Thoracic aorta (tissue), 2 donors: ENCODE data around the gene GALNT16. TPM values are rescaled to one million over a fixed set of nuclear protein-coding genes. Genes with fewer than 3 reads are reported as not detected.
A peak's percentile ranks its signal among the peaks of the same experiment; 100 is the strongest.

Experiments
- ATAC-seq: fragments of 150-250 bp; one replicate; pipeline ENCODE4 v1.8.0; 2017; ENCODE audit warnings: low read depth; ENCODE audit not compliant: insufficient number of reproducible peaks, low FRiP score
- DNase-seq: peaks from one replicate; pipeline ENCODE4 v3.0.0-alpha.2; 2020; ENCODE audit warnings: low spot score
- H3K27ac ChIP-seq, 2 donors: fragments of 200-600 bp; sonication (generic); 1 replicate in 1 of 2; 2 replicates in 1 of 2; pipeline ENCODE4 v1.5.1; 2016; ENCODE audit warnings: mild to moderate bottlenecking in 2 of 2, moderate library complexity in 2 of 2
- H3K27me3 ChIP-seq: fragments of 200-600 bp; sonication (generic); replicated peaks from 2 replicates; pipeline ENCODE4 v1.6.0; 2016; ENCODE audit warnings: mild to moderate bottlenecking; ENCODE audit not compliant: insufficient read depth
- H3K36me3 ChIP-seq: fragments of 200-600 bp; sonication (generic); one replicate; pipeline ENCODE4 v1.5.1; 2016
- H3K4me1 ChIP-seq, 2 donors: fragments of 200-600 bp; sonication (generic); 1 replicate in 1 of 2; 2 replicates in 1 of 2; pipeline versions ENCODE4 v1.5.1 to v1.6.0; 2016; ENCODE audit warnings: low read depth in 2 of 2, mild to moderate bottlenecking in 1 of 2; ENCODE audit not compliant: control insufficient read depth in 1 of 2
- H3K4me3 ChIP-seq: fragments of 200-600 bp; sonication (generic); 2 replicates; pipeline ENCODE4 v1.5.1; 2016; ENCODE audit warnings: mild to moderate bottlenecking
- H3K9me3 ChIP-seq: fragments of 200-600 bp; sonication (generic); 2 replicates; pipeline ENCODE4 v1.5.1; 2016
- CTCF ChIP-seq: fragments of 200-600 bp; sonication (generic); IDR thresholded peaks from one replicate; pipeline ENCODE4 v1.5.1; 2019; ENCODE audit warnings: antibody characterized with exemption
- total RNA-seq, 2 donors: library from RNA; depleted of rRNA; stranded (reverse); fragments of >200 nt; gene quantifications; one replicate each; pipeline versions ENCODE4 v1.1.0 to v1.2.3, GENCODE V29; 2016

GALNT16 gene
- total RNA-seq, 2 donors from 2014 or later, result 12.1 to 15.8 TPM

- no peak for ATAC-seq
- peaks cover 48% of the 10 kb centered on the region for H3K36me3 ChIP-seq
Observed at GRCh38 chr14:69237584-69237983, 22.4 kb upstream of the GALNT16 start.

GRCh38 chr14:69238883-69239282, 21.1 kb upstream of the GALNT16 start:
- peaks cover 4 to 5% of the 10 kb centered on the region in 2 donors for H3K4me1 ChIP-seq
- H3K36me3 ChIP-seq, result peaks cover 48% of the 10 kb centered on the region
- H3K27ac ChIP-seq, result no peak overlapping the region
- no peaks in the 10 kb centered on the region for H3K27me3 ChIP-seq
- ATAC-seq, result no peak
- no peaks in the 10 kb centered on the region for H3K9me3 ChIP-seq
- no peak overlapping the region for H3K4me3 ChIP-seq
- TF ChIP-seq CTCF, result no peak
- DNase-seq, result no peak

More at GRCh38 chr14:69237584-69237983, 22.4 kb upstream of the GALNT16 start:
- H3K27me3 ChIP-seq, result no peaks in the 10 kb centered on the region
- H3K4me1 ChIP-seq, result no peaks in the 10 kb centered on the region
- H3K4me3 ChIP-seq, result no peak overlapping the region
- no peaks in the 10 kb centered on the region for H3K9me3 ChIP-seq
- no peak overlapping the region for H3K27ac ChIP-seq
- DNase-seq, result no peak
- no peak for TF ChIP-seq CTCF

- H3K4me1 ChIP-seq, result peaks cover 4 to 5% of the 10 kb centered on the region in 2 donors
- ATAC-seq (no peak), DNase-seq (no peak)
- H3K27me3 ChIP-seq, result no peaks in the 10 kb centered on the region
- H3K36me3 ChIP-seq, result peaks cover 39% of the 10 kb centered on the region
- no peak for TF ChIP-seq CTCF
- H3K4me3 ChIP-seq, result no peak overlapping the region
- H3K27ac ChIP-seq, result no peak overlapping the region
- H3K9me3 ChIP-seq, result no peaks in the 10 kb centered on the region
Observed at GRCh38 chr14:69240527-69241173, 19.3 kb upstream of the GALNT16 start.

GRCh38 chr14:69241577-69241976, 18.4 kb upstream of the GALNT16 start:
- Histone ChIP-seq H3K36me3 (peaks cover 30% of the 10 kb centered on the region), H3K4me3 (no peak overlapping the region), H3K27ac (no peak overlapping the region), H3K4me1 (peaks cover 4 to 5% of the 10 kb centered on the region in 2 donors), H3K27me3 (no peaks in the 10 kb centered on the region), H3K9me3 (no peaks in the 10 kb centered on the region)
- no peak for TF ChIP-seq CTCF
- no peak for ATAC-seq
- no peak for DNase-seq

- DNase-seq (no peak), ATAC-seq (peak; percentile 52)
- H3K27me3 ChIP-seq, result no peaks in the 10 kb centered on the region
- H3K4me3 ChIP-seq, result peak overlapping the region; percentile 58
- H3K4me1 ChIP-seq, result peaks cover 8 to 9% of the 10 kb centered on the region in 2 donors
- no peaks in the 10 kb centered on the region for H3K9me3 ChIP-seq
- peak; percentile 85 for TF ChIP-seq CTCF
- H3K27ac ChIP-seq, result peak overlapping the region; percentile 21 to 45
- peaks cover 20% of the 10 kb centered on the region for H3K36me3 ChIP-seq
Observed at GRCh38 chr14:69242311-69243224, 17.4 kb upstream of the GALNT16 start.
